CD4-positive, alpha-beta T cell treated with Interleukin-21 for 1 hour (primary cell): Measurements from ENCODE around the gene GPR22.
A peak's percentile ranks its signal among the peaks of the same experiment; 100 is the strongest.

Source experiments
- DNase-seq: peaks from one replicate; pipeline ENCODE4 v3.0.0-alpha.2; 2020

The GPR22 gene, protein sequence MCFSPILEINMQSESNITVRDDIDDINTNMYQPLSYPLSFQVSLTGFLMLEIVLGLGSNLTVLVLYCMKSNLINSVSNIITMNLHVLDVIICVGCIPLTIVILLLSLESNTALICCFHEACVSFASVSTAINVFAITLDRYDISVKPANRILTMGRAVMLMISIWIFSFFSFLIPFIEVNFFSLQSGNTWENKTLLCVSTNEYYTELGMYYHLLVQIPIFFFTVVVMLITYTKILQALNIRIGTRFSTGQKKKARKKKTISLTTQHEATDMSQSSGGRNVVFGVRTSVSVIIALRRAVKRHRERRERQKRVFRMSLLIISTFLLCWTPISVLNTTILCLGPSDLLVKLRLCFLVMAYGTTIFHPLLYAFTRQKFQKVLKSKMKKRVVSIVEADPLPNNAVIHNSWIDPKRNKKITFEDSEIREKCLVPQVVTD

DNA sequence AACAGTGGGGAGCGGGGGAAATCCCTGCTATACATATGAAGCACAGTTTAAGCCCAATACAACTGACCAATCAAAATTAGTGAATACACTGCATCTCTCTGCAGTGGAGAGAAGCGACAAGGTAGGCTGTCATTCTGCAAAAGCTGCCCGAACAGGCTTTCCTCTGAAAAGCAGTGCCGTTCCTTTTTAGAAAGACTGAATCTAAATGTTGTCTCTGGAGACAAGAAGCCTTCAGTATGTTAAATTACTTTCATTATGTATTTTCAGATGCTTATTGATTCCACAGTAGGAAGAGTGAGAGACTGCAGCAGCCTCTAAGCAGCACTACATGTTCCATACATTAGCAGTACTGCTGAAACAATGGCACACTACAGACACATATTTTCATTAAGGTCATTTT is at the start of gene GPR22:
GPR22 (plus strand) TSS at position 129 of the 400 bp plus-strand sequence. CDS start 4,004 bp downstream, outside the sequence.
- no peak for DNase-seq

DNA sequence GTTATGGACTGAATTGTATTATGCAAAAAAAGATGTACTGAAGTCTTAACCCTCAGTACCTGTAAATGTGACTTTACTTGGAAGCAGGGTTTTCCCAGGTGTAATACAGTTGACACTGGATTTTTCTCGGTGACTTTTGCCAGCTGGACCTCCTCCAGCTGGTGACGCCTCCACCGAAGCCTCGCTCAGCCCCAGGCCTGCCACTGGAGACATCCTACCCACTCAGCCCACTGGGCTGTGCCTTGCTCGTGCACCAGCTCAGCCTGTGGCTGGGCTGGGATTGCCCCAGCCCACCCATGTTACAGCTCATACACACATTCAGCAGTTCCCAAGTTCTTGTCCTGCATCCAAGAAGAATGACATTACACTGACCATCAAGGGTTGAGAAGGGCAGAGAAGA is 42.4 kb upstream of the GPR22 start:
- no peak for DNase-seq

DNA sequence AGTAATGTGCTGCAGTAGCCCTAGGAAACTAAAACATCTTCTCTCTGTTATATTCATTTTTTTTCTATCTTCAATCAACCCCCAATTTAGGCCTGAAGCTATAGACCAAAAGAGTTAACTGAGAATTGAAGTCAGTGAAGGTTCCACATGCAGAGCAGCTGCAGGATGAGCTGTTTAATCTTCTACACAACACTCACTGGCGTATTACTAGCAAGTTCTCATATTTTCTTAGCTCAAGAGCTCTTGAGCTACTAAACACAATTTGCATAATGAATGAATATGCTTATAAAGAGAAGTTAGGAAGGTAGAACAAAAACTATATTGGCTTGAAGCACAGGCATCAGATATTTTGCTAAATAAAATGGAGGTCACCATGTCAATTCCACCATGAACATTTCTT is 41.2 kb upstream of the GPR22 start:
- no peak for DNase-seq

DNA sequence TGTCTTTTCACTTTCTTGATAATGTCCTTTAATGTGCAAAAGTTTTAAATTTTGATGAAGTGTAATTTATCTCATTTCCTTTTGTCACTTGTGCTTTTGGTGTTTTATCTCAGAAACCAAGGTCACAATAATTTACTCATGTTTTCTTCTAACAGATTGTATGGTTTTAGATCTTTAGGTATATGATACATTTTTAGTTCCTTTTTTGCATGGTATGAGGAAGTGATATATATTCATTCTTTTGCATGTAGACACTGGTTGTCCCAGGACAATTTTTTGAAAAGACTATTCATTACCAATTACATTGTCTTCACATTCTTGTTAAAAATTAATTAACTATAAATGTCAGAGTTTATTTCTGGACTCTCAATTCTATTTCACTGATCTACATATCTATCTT is 39.8 kb upstream of the GPR22 start:
- no peak for DNase-seq

DNA sequence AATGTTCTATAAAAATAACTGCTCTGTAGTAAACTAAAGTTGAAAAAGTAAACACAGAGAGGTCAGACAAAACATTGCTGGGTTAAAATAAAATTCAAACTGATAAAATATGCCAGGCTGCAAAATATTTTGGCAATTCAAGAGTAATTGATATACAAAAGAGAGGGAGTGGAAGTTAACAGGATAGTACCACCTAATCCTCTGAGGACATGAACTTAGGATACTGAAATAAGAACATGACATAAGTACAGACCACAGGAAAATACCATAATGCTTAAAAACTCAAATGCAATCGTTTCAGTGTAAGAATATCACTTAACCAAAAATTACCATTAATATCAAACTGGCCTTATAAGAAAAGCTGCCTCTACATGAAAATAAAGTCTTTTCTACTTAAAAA is 37.6 kb upstream of the GPR22 start:
- no peak for DNase-seq

DNA sequence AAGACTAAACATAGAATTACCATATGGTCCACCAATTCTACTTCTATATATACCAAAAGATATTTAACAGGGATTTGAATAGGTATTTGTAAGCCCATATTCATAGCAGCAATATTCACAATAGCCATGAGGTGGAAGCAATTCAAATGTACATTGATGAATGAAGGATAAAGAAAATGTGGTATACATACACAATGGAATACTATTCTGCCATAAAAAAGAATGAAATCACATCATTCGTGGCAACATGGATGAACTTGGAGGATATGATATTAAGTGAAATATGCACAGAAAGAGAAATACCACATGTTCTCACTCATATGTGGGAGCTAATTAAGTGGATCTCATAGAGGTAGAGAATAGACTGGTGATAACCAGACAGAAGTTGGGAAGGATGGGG is 34.1 kb upstream of the GPR22 start:
- DNase-seq: no peak

DNA sequence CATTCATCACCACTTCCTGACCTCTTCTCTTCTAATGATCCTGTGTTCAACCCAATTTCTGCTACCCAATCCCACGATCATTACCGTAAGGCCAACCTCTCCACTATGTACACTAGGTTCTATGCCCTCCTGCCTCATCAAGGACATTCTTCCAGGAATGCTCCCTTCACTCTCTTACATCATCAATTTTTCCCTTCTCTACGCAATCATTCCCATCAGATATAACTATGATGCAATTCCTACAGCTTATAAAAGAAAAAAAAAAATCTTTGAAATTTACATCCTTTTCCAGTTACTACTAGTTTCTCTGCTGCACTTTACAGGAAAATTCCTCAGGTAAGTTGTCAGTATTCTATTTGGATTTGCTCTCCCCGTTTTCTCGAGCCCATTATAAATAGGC is 30.8 kb upstream of the GPR22 start:
- DNase-seq: no peak

DNA sequence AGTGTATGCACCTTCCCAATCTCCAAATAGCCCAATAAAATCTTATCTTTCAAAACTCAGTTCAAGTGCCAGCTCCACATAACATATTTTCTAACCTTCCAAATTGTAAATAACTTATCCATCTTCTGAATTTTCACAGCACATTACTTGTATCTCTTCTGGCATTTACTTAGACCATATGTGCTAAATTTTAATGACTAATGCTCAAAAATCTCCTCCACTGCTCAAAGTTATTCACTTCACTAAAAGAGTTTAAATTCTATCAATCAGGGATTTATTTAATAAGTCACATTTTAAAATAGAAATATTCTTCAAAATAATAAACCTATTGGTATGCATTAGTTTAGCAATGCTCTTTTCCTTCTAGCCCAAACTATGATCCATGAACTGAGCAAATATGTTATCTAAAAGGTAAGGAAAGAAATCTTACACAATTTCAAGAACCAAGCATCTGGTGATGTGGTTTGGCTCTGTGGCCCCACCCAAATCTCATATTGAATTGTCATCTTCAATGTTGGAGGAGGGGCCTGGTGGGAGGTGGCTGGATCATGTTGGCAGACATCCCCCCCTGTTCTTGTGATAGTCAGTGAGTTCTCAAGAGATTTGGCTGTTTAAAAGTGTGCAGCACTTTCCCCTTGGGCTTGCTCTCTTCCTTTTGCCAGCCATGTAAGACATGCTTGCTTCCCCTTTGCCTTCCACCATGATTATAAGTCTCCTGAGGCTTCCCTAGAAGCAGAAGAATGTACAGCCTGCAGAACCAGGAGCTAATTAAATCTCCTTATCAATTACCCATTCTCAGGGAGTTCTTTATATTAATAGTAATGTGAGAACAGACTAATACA is 28.1 kb upstream of the GPR22 start:
- no peak for DNase-seq

DNA sequence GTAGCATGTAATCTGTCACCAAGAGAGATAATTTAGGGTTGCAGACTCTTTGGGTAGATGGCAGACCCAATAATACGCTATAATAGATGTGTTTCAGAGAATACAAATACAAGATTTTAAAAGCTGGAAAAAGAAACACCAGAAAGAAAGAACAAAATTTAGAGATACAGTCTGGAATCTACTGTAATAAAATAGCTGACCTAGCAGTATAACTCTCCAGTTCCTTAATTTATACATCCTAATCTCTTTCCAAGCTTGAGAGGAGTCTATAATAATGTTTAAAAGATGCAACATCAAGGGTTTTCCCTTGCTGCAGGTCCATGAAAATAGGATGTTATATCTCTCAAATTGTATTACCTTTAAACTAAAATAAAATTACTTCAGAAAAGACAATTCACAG is 27.2 kb upstream of the GPR22 start:
- no peak for DNase-seq

DNA sequence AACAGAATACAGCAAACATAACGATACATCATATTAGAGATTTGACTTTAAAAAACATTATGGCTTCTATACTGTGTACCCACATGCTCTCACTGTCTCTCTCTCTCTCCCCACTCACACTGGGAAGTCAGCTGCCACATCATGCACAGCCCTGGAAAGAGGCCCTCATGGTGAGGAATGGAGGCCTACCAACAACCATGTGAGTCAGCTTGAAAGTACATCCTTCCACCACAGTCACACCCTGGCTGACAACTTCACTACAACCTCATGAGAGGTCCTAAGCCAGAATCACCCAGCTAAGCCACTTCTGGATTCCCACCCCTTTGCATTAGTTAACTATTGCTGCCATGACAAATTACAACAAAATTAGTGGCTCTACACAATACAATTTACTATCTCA is 23.3 kb upstream of the GPR22 start:
- DNase-seq: no peak

DNA sequence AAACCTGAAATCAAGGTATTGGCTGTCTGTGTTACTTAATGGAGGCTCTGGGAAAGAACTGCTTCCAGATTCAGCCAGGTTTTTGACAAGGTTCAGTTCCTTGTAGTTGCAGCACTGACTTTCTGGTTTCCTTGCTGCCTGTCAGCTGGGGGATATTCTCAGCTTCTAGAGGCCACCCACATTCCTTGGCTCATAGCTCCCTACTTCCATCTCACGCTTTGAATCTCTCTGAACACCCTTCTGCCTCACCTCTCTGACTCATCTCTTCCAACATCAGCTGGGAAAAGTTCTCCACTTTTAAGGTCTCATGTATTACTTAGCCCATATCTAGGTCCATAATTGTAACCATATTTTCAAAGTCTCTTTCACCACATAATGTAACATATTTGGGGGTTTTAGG is 22.9 kb upstream of the GPR22 start:
- no peak for DNase-seq

DNA sequence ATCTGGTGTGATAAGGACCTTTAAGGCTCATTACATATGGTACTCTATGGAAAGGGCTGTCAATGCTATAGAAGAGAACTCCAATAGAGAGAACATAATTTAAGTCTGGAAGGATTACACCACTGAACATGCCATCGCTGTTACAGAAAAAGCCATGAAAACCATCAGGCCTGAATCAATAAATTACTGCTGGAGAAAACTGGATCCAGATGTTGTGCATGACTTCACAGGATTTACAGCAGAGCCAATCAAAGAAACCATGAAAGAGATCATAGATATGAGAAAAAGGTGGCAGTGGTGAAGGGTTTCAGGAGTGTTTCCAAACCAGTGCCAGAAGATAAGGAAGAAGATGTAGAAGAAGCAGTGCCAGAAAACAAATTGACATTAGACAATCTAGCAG is 18.9 kb upstream of the GPR22 start:
- DNase-seq: no peak

DNA sequence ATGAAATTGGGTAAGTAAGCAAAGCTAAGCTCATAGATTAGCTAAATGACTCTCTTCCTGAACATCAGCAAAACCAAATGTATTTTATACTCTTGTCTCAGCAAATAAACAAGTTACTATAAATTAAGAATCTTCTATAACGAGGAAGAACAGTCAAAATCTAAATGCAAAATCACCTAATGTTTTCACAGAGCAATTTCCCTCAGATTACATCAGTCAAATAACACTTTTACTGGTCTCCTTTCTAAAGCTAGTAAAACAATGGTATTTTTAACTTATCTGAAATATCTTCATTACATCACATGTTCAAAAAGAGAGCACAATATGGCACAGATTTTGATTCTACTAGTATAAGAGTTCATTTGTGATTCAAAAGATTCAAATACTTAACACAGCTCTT is 16.5 kb upstream of the GPR22 start:
- DNase-seq: no peak

DNA sequence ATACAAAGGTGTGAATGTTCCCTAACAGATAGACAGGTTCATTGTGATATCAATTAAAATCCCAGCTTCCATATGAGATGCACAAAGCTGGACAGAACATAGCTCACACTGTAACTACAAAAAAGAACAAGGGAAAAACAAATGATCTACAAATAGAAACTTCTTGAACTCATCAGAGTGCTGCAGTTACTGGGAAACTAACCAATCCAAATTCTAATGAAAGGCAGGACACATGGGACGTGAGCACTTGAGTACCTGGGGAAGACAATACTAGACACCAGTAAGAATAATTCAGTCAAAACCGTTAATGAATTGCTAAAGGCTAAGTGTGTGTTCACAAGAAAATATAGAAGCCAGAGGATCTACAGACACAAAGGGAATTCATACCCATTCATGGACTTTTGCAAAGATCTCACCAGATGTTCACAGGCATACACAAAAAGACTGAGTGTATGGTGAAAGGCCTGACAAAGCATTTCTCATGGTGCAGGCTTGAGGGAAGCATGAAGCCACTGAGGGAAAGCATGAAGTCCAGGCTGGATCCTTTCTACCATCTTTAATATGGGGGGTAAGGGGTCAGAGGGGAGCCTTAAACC is 7.8 kb upstream of the GPR22 start:
- no peak for DNase-seq

DNA sequence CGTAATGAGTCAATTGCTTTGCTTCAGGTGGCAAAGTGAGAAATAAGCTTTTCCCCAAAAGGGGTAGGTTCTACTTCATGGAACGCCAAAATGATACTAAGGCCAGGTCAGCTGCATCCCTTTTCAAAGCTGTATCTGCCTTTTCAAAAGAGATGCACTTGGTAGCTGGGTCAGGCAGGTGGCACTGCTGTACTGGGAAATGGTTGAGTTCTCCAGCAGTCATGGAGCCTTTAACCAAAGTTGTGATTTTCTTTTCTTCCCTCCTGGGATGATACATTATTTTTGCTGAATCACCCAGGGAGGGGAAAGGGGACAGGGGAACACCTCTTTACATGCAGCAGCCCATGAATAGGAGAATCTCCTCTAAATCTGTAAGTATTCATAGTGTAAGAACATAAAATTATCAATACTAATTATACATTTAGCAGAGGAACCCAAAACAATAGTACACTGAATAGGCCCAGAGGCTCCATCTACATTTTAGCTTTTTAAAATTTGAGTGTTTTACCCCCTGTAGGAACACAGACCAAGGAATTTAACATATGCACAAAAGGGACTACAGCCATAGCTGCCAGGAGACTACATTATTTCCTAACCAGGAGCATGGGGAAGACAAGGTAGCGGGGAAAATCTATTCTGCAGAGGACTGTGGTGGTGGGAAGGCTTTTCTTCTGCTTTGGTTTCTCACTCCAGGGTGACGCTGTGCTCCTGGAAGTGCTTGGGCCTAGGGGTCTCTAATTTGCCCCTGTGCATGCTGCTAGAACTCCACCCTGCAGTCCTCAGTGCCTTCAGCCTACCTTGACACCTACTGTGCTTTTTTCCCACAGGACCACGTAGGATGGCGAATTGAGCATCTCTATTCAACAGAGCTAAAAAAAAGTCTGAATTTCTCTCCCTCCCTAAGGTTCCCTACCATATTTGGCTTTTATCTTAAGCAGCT is 6.4 kb upstream of the GPR22 start:
- peak; percentile 55 for DNase-seq

DNA sequence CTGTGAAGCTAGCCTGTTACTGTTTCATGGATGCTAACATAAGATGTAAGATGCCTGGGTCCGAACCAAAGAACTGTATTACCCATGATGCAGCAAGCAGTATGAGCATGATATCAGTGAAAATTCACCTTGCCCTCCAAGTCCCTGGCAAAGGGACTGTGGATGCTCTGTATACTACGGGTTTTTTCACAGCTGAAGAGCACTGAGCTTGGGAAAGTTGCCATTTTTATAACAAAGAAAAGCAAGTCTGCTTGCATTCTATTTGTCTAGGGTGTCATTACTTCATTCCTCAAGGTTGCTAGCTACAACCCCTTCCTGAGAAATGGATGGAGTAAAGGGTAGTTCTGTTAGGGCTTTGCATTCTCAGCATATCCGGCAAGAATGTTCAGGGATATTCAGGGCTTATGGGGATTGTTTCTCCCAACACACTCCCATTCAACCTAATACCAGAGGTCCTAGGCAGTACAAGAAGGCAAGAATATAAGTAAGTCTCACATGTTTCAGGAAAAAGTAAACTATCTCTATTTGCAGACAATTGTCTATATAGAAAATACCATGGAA is 5.1 kb upstream of the GPR22 start:
- no peak for DNase-seq

DNA sequence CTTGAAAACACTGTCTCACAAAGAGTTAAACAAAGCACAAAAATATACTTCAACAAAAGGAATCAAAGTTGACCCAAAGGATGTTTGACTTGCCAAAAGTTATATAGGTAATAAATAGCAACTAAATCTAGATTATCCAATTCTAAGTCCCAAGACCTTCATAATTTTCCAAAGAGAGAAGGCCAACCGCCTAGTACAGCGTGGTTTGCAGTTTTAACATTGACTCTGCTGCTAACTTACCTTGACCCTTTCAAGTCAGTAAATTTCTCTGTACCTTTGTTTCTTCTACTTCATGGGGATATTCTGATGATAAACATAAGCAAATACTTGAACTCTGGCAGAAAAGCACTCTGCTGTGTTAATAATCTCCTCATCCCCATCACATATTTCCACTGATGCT is 1.9 kb upstream of the GPR22 start:
- no peak for DNase-seq

DNA sequence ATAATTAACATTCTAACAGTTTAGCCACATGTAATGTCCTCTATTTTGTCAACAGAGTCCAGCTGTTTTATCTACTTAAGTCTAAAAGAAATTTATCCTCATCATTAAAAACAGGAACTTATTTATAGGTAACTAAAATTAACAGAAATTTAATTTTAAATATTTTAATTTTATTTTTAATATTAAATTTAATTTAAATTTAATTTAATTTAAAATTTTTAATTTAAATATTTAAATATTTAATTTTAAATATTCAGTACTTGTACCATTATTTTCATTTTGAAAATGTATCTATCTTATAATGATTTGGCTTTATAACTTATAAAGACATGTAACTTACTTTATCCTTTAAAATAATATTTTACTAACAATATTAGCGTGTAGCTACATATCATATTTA is 1.0 kb upstream of the GPR22 start:
- DNase-seq: no peak

DNA sequence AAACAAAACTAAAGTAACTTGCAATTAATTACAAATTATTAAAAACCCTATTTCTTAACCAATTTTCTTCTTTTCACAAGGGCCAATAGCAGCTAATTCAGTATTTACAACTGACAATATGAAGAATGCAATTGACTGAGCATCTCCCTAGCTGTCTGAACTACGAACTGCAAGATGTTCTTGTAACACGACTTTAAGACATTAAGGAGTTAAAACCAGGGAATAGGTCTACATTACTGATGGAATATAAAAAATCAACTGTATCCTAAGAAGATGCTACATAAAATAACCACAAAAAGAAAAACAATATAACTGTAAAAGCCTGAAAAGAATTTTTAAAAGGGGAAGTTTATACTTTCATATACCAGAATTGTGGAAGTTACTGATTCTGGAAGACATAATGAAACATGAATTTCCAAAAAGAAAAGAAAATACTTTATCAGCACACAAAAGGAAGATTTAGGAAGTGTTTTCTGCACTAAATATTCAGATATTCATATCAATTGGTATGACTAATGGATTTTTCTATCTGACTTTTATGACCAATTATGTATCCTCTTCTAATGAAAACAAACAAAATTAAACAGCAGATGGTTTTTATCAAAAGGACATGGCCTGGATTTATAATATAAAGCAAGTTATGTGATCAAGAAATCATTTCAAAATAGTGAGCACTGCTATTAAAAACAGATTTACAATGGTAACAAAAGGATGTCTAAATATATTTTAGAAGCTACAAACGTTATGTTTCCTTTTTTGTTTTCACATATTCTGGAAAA is 1.6 kb downstream of the GPR22 start:
- DNase-seq: no peak

DNA sequence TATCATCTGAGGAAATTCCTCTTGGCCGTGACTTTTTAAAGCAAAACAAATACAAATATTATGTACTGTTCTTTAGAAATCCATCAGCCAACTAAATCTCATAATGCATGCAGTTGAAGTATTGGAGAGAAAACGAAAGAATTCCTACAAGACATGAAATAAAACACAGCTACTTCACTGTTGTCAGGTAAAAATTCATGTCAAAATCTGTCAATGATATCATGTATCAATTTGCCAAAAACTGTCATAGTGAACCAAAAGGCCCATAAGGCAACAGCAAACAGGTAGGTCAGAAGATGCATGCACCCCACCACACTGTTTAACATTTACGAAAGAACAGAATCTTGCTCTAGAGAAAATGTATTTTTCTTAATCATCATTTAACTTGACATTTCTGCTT is 2.3 kb downstream of the GPR22 start:
- DNase-seq: no peak

DNA sequence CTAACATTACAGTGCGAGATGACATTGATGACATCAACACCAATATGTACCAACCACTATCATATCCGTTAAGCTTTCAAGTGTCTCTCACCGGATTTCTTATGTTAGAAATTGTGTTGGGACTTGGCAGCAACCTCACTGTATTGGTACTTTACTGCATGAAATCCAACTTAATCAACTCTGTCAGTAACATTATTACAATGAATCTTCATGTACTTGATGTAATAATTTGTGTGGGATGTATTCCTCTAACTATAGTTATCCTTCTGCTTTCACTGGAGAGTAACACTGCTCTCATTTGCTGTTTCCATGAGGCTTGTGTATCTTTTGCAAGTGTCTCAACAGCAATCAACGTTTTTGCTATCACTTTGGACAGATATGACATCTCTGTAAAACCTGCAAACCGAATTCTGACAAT is 4.3 kb downstream of the GPR22 start:
- DNase-seq: no peak

DNA sequence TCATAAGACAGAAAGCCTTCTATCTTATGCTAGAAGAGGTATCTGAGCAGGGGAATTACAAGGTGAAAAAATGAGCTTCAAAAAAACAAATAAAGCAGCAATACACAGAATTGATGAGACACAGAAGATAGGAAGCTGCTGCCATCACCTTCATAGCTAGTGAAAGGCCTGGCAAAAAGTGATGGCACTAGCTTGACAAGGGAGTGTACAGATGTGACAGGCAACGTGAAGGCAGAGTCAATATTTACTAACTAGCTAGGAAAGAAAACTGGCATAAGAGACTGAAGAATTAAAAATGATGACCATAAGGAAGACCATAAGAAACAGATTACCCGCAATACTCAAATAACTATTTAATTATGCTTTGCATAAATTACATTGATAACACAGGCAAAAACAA is 9.4 kb downstream of the GPR22 start:
- no peak for DNase-seq
